ENCODE data around the gene RIPK1.

RIPK1 gene

DNA sequence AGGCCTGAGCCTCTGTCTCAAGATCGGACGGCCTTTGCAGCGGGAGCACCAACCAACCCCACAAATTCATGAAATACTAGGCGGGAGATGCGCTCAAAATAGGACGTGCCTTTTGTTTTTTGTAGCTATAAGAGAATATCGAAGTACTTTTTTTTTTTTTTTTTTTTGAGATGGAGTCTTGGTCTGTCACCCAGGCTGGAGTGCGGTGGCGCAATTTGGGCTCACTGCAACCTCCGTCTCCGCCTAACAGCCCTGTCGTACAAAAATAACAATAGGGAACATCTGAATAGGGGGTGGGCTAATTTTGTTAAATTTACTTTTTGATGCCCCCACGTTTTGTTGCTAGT, 94.9 kb downstream of the RIPK1 start:
- DNase-seq (ENCODE audit: low spot score): no peak

DNA sequence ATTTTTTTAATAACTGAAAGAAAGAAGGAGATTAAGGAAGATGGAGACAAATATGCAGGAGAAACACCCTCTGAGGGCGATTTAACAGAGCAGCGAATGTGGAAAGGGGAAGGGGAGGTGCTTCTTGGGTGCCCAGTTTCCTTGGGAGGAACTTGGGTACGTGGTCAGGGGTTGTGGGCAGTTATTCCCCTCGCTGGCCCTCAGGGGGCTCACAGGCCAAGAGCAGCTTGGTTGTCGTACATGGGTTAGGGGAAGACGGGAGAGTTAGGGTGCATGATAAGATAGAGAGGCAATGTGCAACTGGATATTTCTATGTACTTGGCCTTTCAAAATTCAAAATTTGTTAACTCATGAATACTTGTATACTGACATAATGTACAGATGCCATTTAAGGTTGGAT, 96.1 kb downstream of the RIPK1 start:
- DNase-seq (ENCODE audit: low spot score): no peak
